Measurements from ENCODE around the gene FRAT2.

Gene FRAT2

GRCh38 chr10:97300980-97301379 is 33.5 kb downstream of the FRAT2 start:
- Histone ChIP-seq H3K4me3 (ENCODE audit: low read length, poor library complexity, severe bottlenecking) (no peak overlapping the region), H3K4me1 (ENCODE audit: insufficient read depth, low read length, poor library complexity, severe bottlenecking) (no peaks in the 10 kb centered on the region), H3K4me2 (ENCODE audit: low read depth, low read length, poor library complexity, severe bottlenecking) (no peak overlapping the region), H3K36me3 (ENCODE audit: insufficient read depth, low read length) (no peaks in the 10 kb centered on the region), H3K9ac (ENCODE audit: low read depth, low read length, poor library complexity, severe bottlenecking) (no peak overlapping the region), H3K79me2 (ENCODE audit: insufficient read depth, low read length) (no peaks in the 10 kb centered on the region), H3K9me2 (replicated peaks; ENCODE audit: low read depth, low read length) (no peaks in the 10 kb centered on the region), H4K20me1 (ENCODE audit: insufficient read depth, low read length, poor library complexity, severe bottlenecking) (no peaks in the 10 kb centered on the region), H3F3A (ENCODE audit: low read depth) (no peaks in the 10 kb centered on the region), H2AFZ (ENCODE audit: low read length) (no peak overlapping the region), H3K9me3 (ENCODE audit: insufficient read depth, low read depth, low read length) (no peaks in the 10 kb centered on the region), H3K27me3 (ENCODE audit: insufficient read depth, low read length, poor library complexity, severe bottlenecking) (no peaks in the 10 kb centered on the region)
- TF ChIP-seq EZH2phosphoT487 (IDR thresholded peaks at IDR 0.05; ENCODE audit: borderline replicate concordance): no peak
- TF ChIP-seq, protein P1, sequence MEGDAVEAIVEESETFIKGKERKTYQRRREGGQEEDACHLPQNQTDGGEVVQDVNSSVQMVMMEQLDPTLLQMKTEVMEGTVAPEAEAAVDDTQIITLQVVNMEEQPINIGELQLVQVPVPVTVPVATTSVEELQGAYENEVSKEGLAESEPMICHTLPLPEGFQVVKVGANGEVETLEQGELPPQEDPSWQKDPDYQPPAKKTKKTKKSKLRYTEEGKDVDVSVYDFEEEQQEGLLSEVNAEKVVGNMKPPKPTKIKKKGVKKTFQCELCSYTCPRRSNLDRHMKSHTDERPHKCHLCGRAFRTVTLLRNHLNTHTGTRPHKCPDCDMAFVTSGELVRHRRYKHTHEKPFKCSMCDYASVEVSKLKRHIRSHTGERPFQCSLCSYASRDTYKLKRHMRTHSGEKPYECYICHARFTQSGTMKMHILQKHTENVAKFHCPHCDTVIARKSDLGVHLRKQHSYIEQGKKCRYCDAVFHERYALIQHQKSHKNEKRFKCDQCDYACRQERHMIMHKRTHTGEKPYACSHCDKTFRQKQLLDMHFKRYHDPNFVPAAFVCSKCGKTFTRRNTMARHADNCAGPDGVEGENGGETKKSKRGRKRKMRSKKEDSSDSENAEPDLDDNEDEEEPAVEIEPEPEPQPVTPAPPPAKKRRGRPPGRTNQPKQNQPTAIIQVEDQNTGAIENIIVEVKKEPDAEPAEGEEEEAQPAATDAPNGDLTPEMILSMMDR (conservative IDR thresholded peaks at IDR 0.05; ENCODE audit: low read length): no peak

DNA sequence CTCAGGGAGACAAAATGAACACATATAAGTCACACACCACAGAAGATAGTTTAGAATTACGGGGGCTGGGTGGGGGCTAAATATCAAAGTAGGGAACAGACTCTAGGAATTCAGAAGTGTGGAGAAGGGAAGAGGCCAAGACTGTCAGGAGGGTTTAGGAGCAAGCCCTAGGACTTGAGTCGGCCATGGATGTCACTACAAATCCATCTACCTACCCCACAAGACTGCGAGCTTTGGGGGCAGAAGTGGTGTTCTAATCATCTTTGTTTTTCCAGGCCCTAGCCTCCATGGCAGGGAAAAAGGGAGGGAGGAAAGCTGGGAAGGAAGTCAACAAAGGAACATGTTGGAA is 36.3 kb downstream of the FRAT2 start:
- Histone ChIP-seq H3K9me3 (ENCODE audit: insufficient read depth, low read depth, low read length) (no peaks in the 10 kb centered on the region), H3K4me1 (ENCODE audit: insufficient read depth, low read length, poor library complexity, severe bottlenecking) (no peaks in the 10 kb centered on the region), H3K9ac (ENCODE audit: low read depth, low read length, poor library complexity, severe bottlenecking) (no peak overlapping the region), H2AFZ (ENCODE audit: low read length) (peak overlapping the region; percentile 55; the same call in 1 of the 2 replicates), H3K9me2 (replicated peaks; ENCODE audit: low read depth, low read length) (no peaks in the 10 kb centered on the region), H3K79me2 (ENCODE audit: insufficient read depth, low read length) (no peaks in the 10 kb centered on the region), H3K4me3 (ENCODE audit: low read length, poor library complexity, severe bottlenecking) (no peak overlapping the region), H3K4me2 (ENCODE audit: low read depth, low read length, poor library complexity, severe bottlenecking) (no peak overlapping the region), H3K36me3 (ENCODE audit: insufficient read depth, low read length) (no peaks in the 10 kb centered on the region), H3F3A (ENCODE audit: low read depth) (no peaks in the 10 kb centered on the region), H3K27me3 (ENCODE audit: insufficient read depth, low read length, poor library complexity, severe bottlenecking) (no peaks in the 10 kb centered on the region), H4K20me1 (ENCODE audit: insufficient read depth, low read length, poor library complexity, severe bottlenecking) (no peaks in the 10 kb centered on the region)
- TF ChIP-seq, protein P1 (conservative IDR thresholded peaks at IDR 0.05; ENCODE audit: low read length): no peak
- TF ChIP-seq EZH2phosphoT487 (IDR thresholded peaks at IDR 0.05; ENCODE audit: borderline replicate concordance): no peak

GRCh38 chr10:97297556-97298222 is 36.8 kb downstream of the FRAT2 start:
- peak overlapping the region; percentile 55; the same call in 1 of the 2 replicates for H2AFZ ChIP-seq (ENCODE audit: low read length)
- H4K20me1 ChIP-seq (ENCODE audit: insufficient read depth, low read length, poor library complexity, severe bottlenecking): no peaks in the 10 kb centered on the region
- no peaks in the 10 kb centered on the region for H3K36me3 ChIP-seq (ENCODE audit: insufficient read depth, low read length)
- no peaks in the 10 kb centered on the region for H3K9me3 ChIP-seq (ENCODE audit: insufficient read depth, low read depth, low read length)
- no peak overlapping the region for H3K4me3 ChIP-seq (ENCODE audit: low read length, poor library complexity, severe bottlenecking)
- H3K4me1 ChIP-seq (ENCODE audit: insufficient read depth, low read length, poor library complexity, severe bottlenecking): no peaks in the 10 kb centered on the region
- no peak for TF ChIP-seq EZH2phosphoT487 (IDR thresholded peaks at IDR 0.05; ENCODE audit: borderline replicate concordance)
- TF ChIP-seq, protein P1 (conservative IDR thresholded peaks at IDR 0.05; ENCODE audit: low read length): no peak
- no peaks in the 10 kb centered on the region for H3K27me3 ChIP-seq (ENCODE audit: insufficient read depth, low read length, poor library complexity, severe bottlenecking)
- H3K9ac ChIP-seq (ENCODE audit: low read depth, low read length, poor library complexity, severe bottlenecking): no peak overlapping the region
- no peaks in the 10 kb centered on the region for H3F3A ChIP-seq (ENCODE audit: low read depth)
- no peak overlapping the region for H3K4me2 ChIP-seq (ENCODE audit: low read depth, low read length, poor library complexity, severe bottlenecking)
- H3K9me2 ChIP-seq (replicated peaks; ENCODE audit: low read depth, low read length): no peaks in the 10 kb centered on the region
- no peaks in the 10 kb centered on the region for H3K79me2 ChIP-seq (ENCODE audit: insufficient read depth, low read length)
